Heart left ventricle (tissue), 16 donors: ENCODE data around the gene ETV6. TPM values are rescaled to one million over a fixed set of nuclear protein-coding genes. Genes with fewer than 3 reads are reported as not detected.

Experiments used
- ATAC-seq, 4 donors: fragments of 200-7000 bp; cut with Tn5 transposase; one replicate each; pipeline ENCODE4 v1.9.1; 2020 to 2022; ENCODE audit warnings: moderate library complexity in 4 of 4, mild to moderate bottlenecking in 3 of 4, moderate number of reproducible peaks in 1 of 4
- DNase-seq, 5 donors: peaks; one replicate each; pipeline ENCODE4 v3.0.0-alpha.2; 2020
- H3K27ac ChIP-seq, 12 donors: fragments of 200-600 bp; sonication (generic) in 4 of 12; one replicate each; pipeline versions ENCODE4 v1.5.0 to v1.8.0; 2016 to 2022; ENCODE audit warnings: mild to moderate bottlenecking in 2 of 12
- H3K27me3 ChIP-seq, 9 donors: fragments of 200-600 bp; sonication (generic) in 2 of 9; one replicate each; pipeline versions ENCODE4 v1.5.1 to v1.8.0; 2016 to 2022; ENCODE audit warnings: mild to moderate bottlenecking in 3 of 9
- H3K36me3 ChIP-seq, 9 donors: fragments of 200-600 bp; sonication (generic) in 2 of 9; one replicate each; pipeline versions ENCODE4 v1.5.0 to v1.8.0; 2018 to 2022; ENCODE audit warnings: mild to moderate bottlenecking in 2 of 9
- H3K4me1 ChIP-seq, 12 donors: fragments of 200-600 bp; sonication (generic) in 4 of 12; one replicate each; pipeline versions ENCODE4 v1.5.0 to v1.8.0; 2016 to 2022; ENCODE audit warnings: mild to moderate bottlenecking in 3 of 12
- H3K4me3 ChIP-seq, 12 donors: fragments of 200-600 bp; sonication (generic) in 4 of 12; one replicate each; pipeline versions ENCODE4 v1.5.0 to v1.8.0; 2017 to 2022; ENCODE audit warnings: mild to moderate bottlenecking in 9 of 12, moderate library complexity in 4 of 12
- H3K9me3 ChIP-seq, 12 donors: fragments of 200-600 bp; sonication (generic) in 4 of 12; one replicate each; pipeline versions ENCODE4 v1.5.0 to v1.8.0; 2016 to 2022; ENCODE audit warnings: mild to moderate bottlenecking in 1 of 12
- POLR2A ChIP-seq, 2 donors: fragments of 450-650 bp; IDR thresholded peaks; one replicate each; pipeline ENCODE4 v1.6.1; 2017; ENCODE audit warnings: antibody characterized with exemption in 2 of 2, mild to moderate bottlenecking in 2 of 2, moderate library complexity in 2 of 2
- WGBS, 4 donors: extraction: QIAGEN DNeasy Blood & Tissue Kit in 2 of 4; methylation state at CpG; one replicate each; pipeline versions ENCODE4 v1.1.5 to v1.1.7; 2013 to 2018; 5-methylcytosine and 5-hydroxymethylcytosine counted together
- intact Hi-C, 10 donors: fragments of 100-400 bp; cut with DNase I; formaldehyde crosslinking; loops; one replicate each; pipeline versions ENCODE4 v1.11.1 to v1.14.2; 2022
- polyA plus RNA-seq, 2 donors: library from polyadenylated mRNA; stranded (reverse); fragments of 200-250 nt; gene quantifications; one replicate each; pipeline ENCODE4 v1.2.3, GENCODE V29; 2013
- total RNA-seq, 9 donors: library from RNA; depleted of rRNA in 2 of 9; stranded (reverse); fragments of >200 nt in 2 of 9; fragmentation: NEBNext Ultra II Directional in 3 of 9; extraction: Animal tissue kit (Norgen Biotek cat#: 25700) in 3 of 9; gene quantifications; one replicate each; pipeline versions ENCODE4 v1.1.0 to v1.2.4, GENCODE V29; 2016 to 2023
- TF ChIP-seq, protein P1 (sequence below), 12 donors: fragments of 200-600 bp; sonication (generic) in 4 of 12; IDR thresholded peaks; one replicate each; pipeline versions ENCODE4 v1.5.0 to v1.8.0; 2018 to 2022; ENCODE audit warnings: antibody characterized with exemption in 12 of 12, mild to moderate bottlenecking in 5 of 12
- donor health status: ischemic (EF 13 %, LVEDD 7.1; RV severe dilation, severe dysfunction).
- donor health status: healthy with polysubstance abuse.
- donor health status: DM: no; HTN: yes; CAD: no.
- donor health status: DM: no; HTN: no; CAD: no.
- donor health status: ischemic (EF 25% LVEDD 6.9; RV normal size, moderate dysfunction).
- donor health status: ischemic (EF 25% LVEDD 5.7; RV mildly dilated, moderate dysfunction).
- donor health status: healthy.
- donor health status: DM: yes; HTN: yes; CAD: no.
- donor health status: ischemic (EF 35%, LVEDD 5.7; RV mildly dilated, moderate dysfunction).
- donor health status: nonischemic (EF 11% LVEDD 7.7; RV severe dilation, severe dysfunction).
- donor health status: DM: yes; HTN: yes; CAD: no.
- donor health status: PGD.
- donor health status: ischemic (EF 29% LVEDD 5.4; RV normal size, mild dysfunction).
- donor health status: nonischemic (EF 23%, LVEDD 6.1; RV moderate dilation, normal function).

The ETV6 gene
- total and polyA plus RNA-seq, 11 donors, result 3.9 to 37.3 (median 12.4) TPM

DNA sequence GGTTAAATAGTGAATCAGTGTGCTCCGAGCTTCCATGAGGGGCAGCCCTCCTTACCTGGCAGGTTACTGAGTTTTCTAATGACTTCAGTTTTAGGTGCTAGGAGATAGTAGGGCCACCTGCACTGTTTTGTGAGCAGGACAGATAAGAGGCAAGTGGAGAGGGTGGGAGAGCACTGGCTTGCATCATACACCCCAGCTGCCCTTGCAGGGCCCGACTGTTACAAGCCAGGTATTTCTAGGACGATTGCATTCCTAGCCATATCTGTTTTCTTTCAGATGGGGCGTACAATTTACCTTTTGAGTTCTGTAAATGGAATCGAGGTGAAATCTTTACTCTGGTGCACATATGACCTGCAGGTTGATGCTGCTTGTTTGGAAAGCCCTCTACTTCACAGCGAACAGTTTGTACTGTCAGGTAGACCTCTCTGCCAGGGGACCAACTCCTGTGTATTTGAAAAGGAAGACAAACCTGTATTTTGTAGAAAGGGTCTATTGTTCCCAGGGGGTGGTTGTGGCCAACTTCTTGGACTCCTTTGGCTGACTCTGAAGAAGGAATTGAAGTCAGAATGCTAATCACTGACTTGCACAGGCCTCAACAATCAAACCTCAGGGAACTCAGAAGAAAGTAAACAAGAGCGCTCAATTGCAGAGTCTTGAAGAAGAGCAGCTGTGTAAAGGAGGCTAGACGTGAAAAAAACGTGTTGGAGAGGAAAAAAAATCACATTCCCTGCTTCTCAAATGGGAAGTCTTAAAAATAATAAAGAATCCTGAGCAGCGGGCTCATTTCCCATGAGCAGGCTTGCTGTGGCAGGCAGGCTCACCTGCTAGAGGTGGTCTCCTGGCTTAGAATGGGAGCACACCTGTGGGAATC lies 57.3 kb downstream of the ETV6 start:
- H3K4me3 ChIP-seq, result peak overlapping the region in 1 of 12 donors; percentile 2
- H3K27me3 ChIP-seq, result no peaks in the 10 kb centered on the region
- peak in 3 of 4 donors; percentile 28 to 46 (median 45) for ATAC-seq
- H3K9me3 ChIP-seq, result no peaks in the 10 kb centered on the region
- intact Hi-C loops, result loop anchor here in 5 of 10 donors (5.0 to 10.0 kb wide), 4 partner anchors 44 to 54 kb away; no protein-coding TSS in a partner anchor
- 60 to 61% (median 60%) methylated on average over 10 of the region's 10 CpGs for WGBS, 4 donors
- DNase-seq, result no peak
- H3K27ac ChIP-seq, result peak overlapping the region in 9 of 12 donors; percentile 6 to 79 (median 53)
- TF ChIP-seq, protein P1, sequence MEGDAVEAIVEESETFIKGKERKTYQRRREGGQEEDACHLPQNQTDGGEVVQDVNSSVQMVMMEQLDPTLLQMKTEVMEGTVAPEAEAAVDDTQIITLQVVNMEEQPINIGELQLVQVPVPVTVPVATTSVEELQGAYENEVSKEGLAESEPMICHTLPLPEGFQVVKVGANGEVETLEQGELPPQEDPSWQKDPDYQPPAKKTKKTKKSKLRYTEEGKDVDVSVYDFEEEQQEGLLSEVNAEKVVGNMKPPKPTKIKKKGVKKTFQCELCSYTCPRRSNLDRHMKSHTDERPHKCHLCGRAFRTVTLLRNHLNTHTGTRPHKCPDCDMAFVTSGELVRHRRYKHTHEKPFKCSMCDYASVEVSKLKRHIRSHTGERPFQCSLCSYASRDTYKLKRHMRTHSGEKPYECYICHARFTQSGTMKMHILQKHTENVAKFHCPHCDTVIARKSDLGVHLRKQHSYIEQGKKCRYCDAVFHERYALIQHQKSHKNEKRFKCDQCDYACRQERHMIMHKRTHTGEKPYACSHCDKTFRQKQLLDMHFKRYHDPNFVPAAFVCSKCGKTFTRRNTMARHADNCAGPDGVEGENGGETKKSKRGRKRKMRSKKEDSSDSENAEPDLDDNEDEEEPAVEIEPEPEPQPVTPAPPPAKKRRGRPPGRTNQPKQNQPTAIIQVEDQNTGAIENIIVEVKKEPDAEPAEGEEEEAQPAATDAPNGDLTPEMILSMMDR (IDR thresholded peaks at IDR 0.05), result no peak
- TF ChIP-seq POLR2A (IDR thresholded peaks at IDR 0.05), result no peak
- H3K36me3 ChIP-seq, result peaks cover 0 to 15% (median 0%) of the 10 kb centered on the region in 9 donors
- H3K4me1 ChIP-seq, result peaks cover 0 to 84% (median 44%) of the 10 kb centered on the region in 12 donors

DNA sequence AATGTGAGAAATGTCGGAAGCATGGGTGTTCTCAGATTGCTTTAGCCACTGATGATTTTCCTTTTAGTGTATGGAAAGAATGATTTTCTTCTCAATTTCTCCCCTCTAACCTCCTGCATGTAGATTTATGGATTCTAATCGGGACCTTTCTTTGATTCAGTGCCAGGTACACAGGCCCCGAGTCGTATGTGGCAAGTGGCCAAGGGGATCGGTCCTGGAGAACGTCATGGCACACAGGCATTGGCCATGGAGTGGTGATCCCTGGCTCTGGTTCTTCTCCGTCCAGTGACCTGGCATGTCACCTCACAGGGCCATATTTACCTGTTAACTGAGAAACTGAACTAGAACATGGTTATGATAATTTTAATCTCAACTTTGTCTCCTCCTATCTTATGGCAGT lies 58.1 kb downstream of the ETV6 start:
- intact Hi-C loops, result loop anchor here in 5 of 10 donors (5.0 to 10.0 kb wide), 4 partner anchors 45 to 55 kb away; no protein-coding TSS in a partner anchor
- no peaks in the 10 kb centered on the region for H3K9me3 ChIP-seq
- H3K4me3 ChIP-seq, result peak overlapping the region in 1 of 12 donors; percentile 2
- no peaks in the 10 kb centered on the region for H3K27me3 ChIP-seq
- DNase-seq, result peak; percentile 45 to 77 (median 67)
- peak; percentile 58 to 83 (median 78) for ATAC-seq
- TF ChIP-seq, protein P1 (IDR thresholded peaks at IDR 0.05), result no peak
- TF ChIP-seq POLR2A (IDR thresholded peaks at IDR 0.05), result no peak
- peaks cover 0 to 92% (median 44%) of the 10 kb centered on the region in 12 donors for H3K4me1 ChIP-seq
- peaks cover 0 to 15% (median 0%) of the 10 kb centered on the region in 9 donors for H3K36me3 ChIP-seq
- peak overlapping the region in 9 of 12 donors; percentile 6 to 79 (median 53) for H3K27ac ChIP-seq
- 32 to 37% (median 35%) methylated on average over 7 of the region's 7 CpGs for WGBS, 4 donors

DNA sequence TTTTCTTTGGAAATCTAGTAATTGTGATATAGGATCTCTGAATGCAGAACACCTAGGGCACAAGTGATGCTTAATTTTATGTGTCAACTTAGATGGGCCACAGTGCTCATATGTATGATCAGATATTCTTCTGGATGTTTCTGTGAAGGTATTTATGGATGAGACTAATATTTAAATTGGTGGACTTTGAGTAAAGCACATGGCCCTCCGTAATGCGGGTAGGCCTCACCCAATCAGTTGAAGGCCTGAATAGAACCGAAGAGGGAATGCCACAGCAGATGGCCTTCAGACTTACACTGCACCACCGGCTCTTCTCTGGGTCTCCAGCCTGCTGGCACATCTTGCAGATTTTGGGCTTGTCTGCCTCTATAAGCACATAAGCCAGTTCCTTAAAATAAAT lies 60.0 kb downstream of the ETV6 start:
- H3K4me3 ChIP-seq, result no peak overlapping the region
- DNase-seq (no peak), ATAC-seq (no peak)
- no peaks in the 10 kb centered on the region for H3K9me3 ChIP-seq
- intact Hi-C loops, result loop anchor here in 5 of 10 donors (5.0 to 10.0 kb wide), 4 partner anchors 45 to 57 kb away; no protein-coding TSS in a partner anchor
- no peak overlapping the region for H3K27ac ChIP-seq
- H3K27me3 ChIP-seq, result no peaks in the 10 kb centered on the region
- peaks cover 0 to 95% (median 44%) of the 10 kb centered on the region in 12 donors for H3K4me1 ChIP-seq
- peaks cover 0 to 18% (median 0%) of the 10 kb centered on the region in 9 donors for H3K36me3 ChIP-seq
- WGBS, 4 donors, result 93 to 97% (median 94%) methylated on average over 4 of the region's 4 CpGs
- no peak for TF ChIP-seq POLR2A (IDR thresholded peaks at IDR 0.05)
- TF ChIP-seq, protein P1 (IDR thresholded peaks at IDR 0.05), result no peak

DNA sequence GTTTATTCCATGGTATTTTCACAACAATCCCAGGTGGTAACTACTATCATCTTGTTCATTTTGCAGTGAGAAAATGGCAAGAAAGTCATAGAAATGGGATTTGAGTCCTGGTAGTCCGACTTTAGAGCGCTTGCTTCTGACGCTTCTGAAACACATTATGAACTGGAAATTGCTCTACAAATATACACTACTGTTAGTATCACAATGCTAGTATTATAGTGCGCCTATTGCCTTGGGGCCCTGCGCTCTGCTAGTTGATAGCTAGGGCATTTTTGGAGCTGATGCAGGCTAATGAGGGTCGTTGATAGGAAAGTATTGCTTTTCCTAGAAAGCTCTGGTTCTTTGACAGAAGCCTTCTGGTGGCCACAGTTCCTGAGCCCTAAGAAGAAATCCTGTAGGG lies 61.0 kb downstream of the ETV6 start:
- TF ChIP-seq, protein P1 (IDR thresholded peaks at IDR 0.05), result no peak
- TF ChIP-seq POLR2A (IDR thresholded peaks at IDR 0.05), result no peak
- no peak for ATAC-seq
- Histone ChIP-seq H3K36me3 (peaks cover 0 to 18% (median 0%) of the 10 kb centered on the region in 9 donors), H3K4me3 (no peak overlapping the region), H3K27me3 (no peaks in the 10 kb centered on the region), H3K9me3 (no peaks in the 10 kb centered on the region), H3K27ac (peak overlapping the region in 2 of 12 donors; percentile 44 to 80), H3K4me1 (peaks cover 0 to 95% (median 38%) of the 10 kb centered on the region in 12 donors)
- intact Hi-C loops, result no loop called here
- WGBS, 4 donors, result 94 to 97% (median 95%) methylated on average over 6 of the region's 6 CpGs
- DNase-seq, result no peak
